Stimulated activated naive CD8-positive, alpha-beta T cell treated with anti-CD3 and anti-CD28 coated beads, Interleukin-15, Interleukin-2, amounts not matched to agents 100 U/mL and 50 U/mL, for 24 hours (primary cell): ENCODE results near the gene ETV3.

Source experiments
- ATAC-seq: fragments of 150-1000 bp; cut with Tn5 transposase; one replicate; pipeline ENCODE4 v1.10.0; 2021
- DNase-seq: peaks from one replicate; pipeline ENCODE4 v3.0.0; 2021

The ETV3 gene

GRCh38 chr1:157090771-157091170 is 47.4 kb downstream of the ETV3 start:
- ATAC-seq, result no peak
- no peak for DNase-seq

GRCh38 chr1:157090196-157090647 is 48.0 kb downstream of the ETV3 start:
- peak; percentile 93 for DNase-seq
- peak; percentile 87 for ATAC-seq

- ATAC-seq (no peak), DNase-seq (no peak)
Observed at GRCh38 chr1:157089789-157090188, 48.4 kb downstream of the ETV3 start.

- DNase-seq (no peak), ATAC-seq (no peak)
Observed at GRCh38 chr1:157088607-157089006, 49.6 kb downstream of the ETV3 start.

GRCh38 chr1:157087030-157087429 is 51.2 kb downstream of the ETV3 start:
- ATAC-seq (no peak), DNase-seq (no peak)

GRCh38 chr1:157086299-157086698 is 51.9 kb downstream of the ETV3 start:
- ATAC-seq, result no peak
- no peak for DNase-seq

GRCh38 chr1:157085421-157085820 is 52.8 kb downstream of the ETV3 start:
- no peak for DNase-seq
- ATAC-seq, result no peak

GRCh38 chr1:157084720-157085119 is 53.5 kb downstream of the ETV3 start:
- DNase-seq, result no peak
- ATAC-seq, result no peak

GRCh38 chr1:157081707-157082106 is 56.5 kb downstream of the ETV3 start:
- ATAC-seq (no peak), DNase-seq (no peak)

- ATAC-seq (no peak), DNase-seq (no peak)
Observed at GRCh38 chr1:157080714-157081113, 57.5 kb downstream of the ETV3 start.

- DNase-seq, result no peak
- ATAC-seq, result no peak
Observed at GRCh38 chr1:157077394-157077793, 60.8 kb downstream of the ETV3 start.

- ATAC-seq, result peak; percentile 36
- DNase-seq, result peak; percentile 56
Observed at GRCh38 chr1:157073944-157074685, 64.1 kb downstream of the ETV3 start.
